Measurements from ENCODE around the gene MCF2L.

Gene MCF2L

GRCh38 chr13:113148940-113149503 is 180.0 kb downstream of the MCF2L start:
- DNase-seq (ENCODE audit: low spot score): no peak
